Large intestine (tissue), 3 donors: Measurements from ENCODE around the gene MCC. TPM values are rescaled to one million over a fixed set of nuclear protein-coding genes. Genes with fewer than 3 reads are reported as not detected.
"Not testable (repeated sequence)": the region's sequence is repeated elsewhere in the genome, so short reads cannot be mapped to it uniquely, and the experiment has no call there.

Experiments
- DNase-seq, 2 donors: peaks; one replicate each; pipeline versions ENCODE4 v3.0.0 to v3.0.0-alpha.2; 2013
- H3K27ac ChIP-seq: one replicate; pipeline ENCODE4 v1.5.1; 2013; ENCODE audit warnings: low read length
- H3K27me3 ChIP-seq: 2 replicates; pipeline ENCODE4 v1.6.1; 2013; ENCODE audit warnings: low read length; ENCODE audit not compliant: control insufficient read depth, insufficient read depth
- H3K36me3 ChIP-seq: 2 replicates; pipeline ENCODE4 v1.6.1; 2013; ENCODE audit warnings: low read length; ENCODE audit not compliant: control insufficient read depth, insufficient read depth
- H3K4me1 ChIP-seq: one replicate; pipeline ENCODE4 v1.6.1; 2013; ENCODE audit warnings: low read length; ENCODE audit not compliant: control insufficient read depth, insufficient read depth
- H3K4me3 ChIP-seq: one replicate; pipeline ENCODE4 v1.5.1; 2013; ENCODE audit warnings: low read length
- H3K9me3 ChIP-seq: one replicate; pipeline ENCODE4 v1.6.1; 2013; ENCODE audit warnings: mild to moderate bottlenecking, low read depth, low read length, moderate library complexity; ENCODE audit not compliant: control insufficient read depth
- WGBS: methylation state at CpG from one replicate; pipeline ENCODE4 v1.1.5; 2013; ENCODE audit warnings: low lambda C conversion rate; ENCODE audit not compliant: insufficient coverage; 5-methylcytosine and 5-hydroxymethylcytosine counted together
- polyA plus RNA-seq: library from polyadenylated mRNA; unstranded; fragments of 120-200 nt; gene quantifications from one replicate; pipeline ENCODE4 v1.2.1, GENCODE V29; 2013

Gene MCC
- polyA plus RNA-seq, 1 donor, result 5.2 TPM

DNA sequence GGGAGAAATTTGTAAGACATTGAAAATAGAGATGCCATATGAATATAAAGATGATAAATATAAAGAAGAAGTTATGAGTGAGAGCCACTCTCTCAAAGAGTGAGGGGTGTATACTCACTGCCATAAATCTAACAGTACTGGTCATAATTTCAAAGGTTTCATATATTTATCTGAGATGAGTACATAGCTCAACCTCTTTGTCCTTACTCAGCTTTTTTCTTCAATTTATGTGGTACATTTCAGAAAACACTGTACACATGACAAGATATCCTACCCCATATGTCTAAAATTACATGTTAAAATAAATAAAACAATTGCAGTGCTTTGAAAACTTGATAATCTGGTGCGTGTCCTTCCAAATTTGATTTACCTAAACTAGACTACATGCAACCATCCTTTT lies 5.2 kb upstream of the MCC start:
- H3K36me3 ChIP-seq, result no peaks in the 10 kb centered on the region
- no peak for DNase-seq
- H3K27ac ChIP-seq, result no peak overlapping the region
- no peak overlapping the region for H3K4me3 ChIP-seq
- H3K9me3 ChIP-seq, result no peaks in the 10 kb centered on the region
- 100% methylated on average over 1 of the region's 1 CpG for WGBS
- H3K27me3 ChIP-seq, result peaks cover 21% of the 10 kb centered on the region
- H3K4me1 ChIP-seq, result peaks cover 4% of the 10 kb centered on the region

DNA sequence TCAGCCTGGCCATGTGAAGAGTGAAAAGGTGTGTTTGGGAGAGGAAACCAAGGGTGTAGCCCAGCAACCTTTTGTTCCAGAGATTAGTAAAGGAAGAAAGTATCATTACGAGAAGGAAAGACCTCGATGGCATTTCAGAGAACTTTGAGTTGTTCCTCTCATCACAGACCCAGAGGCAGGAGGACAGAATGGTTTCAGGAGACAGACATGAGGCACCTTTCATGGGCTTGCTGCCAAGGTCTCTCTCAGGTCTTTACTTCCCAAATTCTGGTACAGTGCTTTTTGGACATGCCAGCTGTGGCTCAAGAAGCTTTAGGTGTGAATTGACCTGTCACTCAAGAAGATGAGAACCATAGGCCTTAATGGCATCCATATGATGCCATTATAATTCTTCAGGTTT lies 2.8 kb upstream of the MCC start:
- no peak for DNase-seq
- Histone ChIP-seq H3K27ac (no peak overlapping the region), H3K9me3 (peaks cover 5% of the 10 kb centered on the region), H3K4me3 (no peak overlapping the region), H3K27me3 (peaks cover 38% of the 10 kb centered on the region), H3K36me3 (no peaks in the 10 kb centered on the region), H3K4me1 (peaks cover 12% of the 10 kb centered on the region)
- no CpG with 5 or more reads among the region's 2 CpGs for WGBS

GRCh38 chr5:113490317-113490716 lies 2.1 kb upstream of the MCC start:
- peaks cover 12% of the 10 kb centered on the region for H3K4me1 ChIP-seq
- no peaks in the 10 kb centered on the region for H3K36me3 ChIP-seq
- H3K9me3 ChIP-seq, result peaks cover 5% of the 10 kb centered on the region
- H3K27ac ChIP-seq, result no peak overlapping the region
- no peak overlapping the region for H3K4me3 ChIP-seq
- H3K27me3 ChIP-seq, result peaks cover 43% of the 10 kb centered on the region
- 100% methylated on average over 3 of the region's 3 CpGs for WGBS
- no peak for DNase-seq

DNA sequence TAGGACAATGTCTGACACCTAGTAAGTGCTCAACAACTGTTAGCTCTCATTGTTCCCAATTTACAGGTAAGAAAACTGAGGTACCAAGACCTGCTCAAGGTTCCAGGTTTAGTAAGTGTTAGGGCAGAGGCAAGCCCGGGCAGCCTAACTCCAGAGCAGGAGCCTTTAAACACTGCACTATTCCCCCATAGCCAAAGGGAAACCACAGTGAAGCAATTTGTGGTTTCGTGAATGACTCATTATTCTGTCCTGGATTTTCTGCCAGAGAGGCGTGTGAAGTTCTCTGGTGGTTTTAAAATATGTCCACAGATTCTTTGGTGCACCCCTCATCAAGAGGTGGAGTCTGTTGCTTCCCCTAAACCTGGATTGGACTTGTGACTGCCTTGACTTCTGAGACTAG lies 1.0 kb upstream of the MCC start:
- Histone ChIP-seq H3K9me3 (peaks cover 5% of the 10 kb centered on the region), H3K27ac (no peak overlapping the region), H3K36me3 (no peaks in the 10 kb centered on the region), H3K4me1 (peaks cover 12% of the 10 kb centered on the region), H3K27me3 (peaks cover 48% of the 10 kb centered on the region), H3K4me3 (no peak overlapping the region)
- WGBS, result no CpG with 5 or more reads among the region's 3 CpGs
- DNase-seq, result no peak

GRCh38 chr5:113488645-113489184 lies 462 bp upstream of the MCC start:
- H3K4me3 ChIP-seq, result peak overlapping the region; percentile 56
- no peaks in the 10 kb centered on the region for H3K36me3 ChIP-seq
- peaks cover 48% of the 10 kb centered on the region for H3K27me3 ChIP-seq
- H3K9me3 ChIP-seq, result peaks cover 5% of the 10 kb centered on the region
- WGBS, result no CpG with 5 or more reads among the region's 20 CpGs
- no peak for DNase-seq
- H3K27ac ChIP-seq, result no peak overlapping the region
- H3K4me1 ChIP-seq, result peaks cover 12% of the 10 kb centered on the region

DNA sequence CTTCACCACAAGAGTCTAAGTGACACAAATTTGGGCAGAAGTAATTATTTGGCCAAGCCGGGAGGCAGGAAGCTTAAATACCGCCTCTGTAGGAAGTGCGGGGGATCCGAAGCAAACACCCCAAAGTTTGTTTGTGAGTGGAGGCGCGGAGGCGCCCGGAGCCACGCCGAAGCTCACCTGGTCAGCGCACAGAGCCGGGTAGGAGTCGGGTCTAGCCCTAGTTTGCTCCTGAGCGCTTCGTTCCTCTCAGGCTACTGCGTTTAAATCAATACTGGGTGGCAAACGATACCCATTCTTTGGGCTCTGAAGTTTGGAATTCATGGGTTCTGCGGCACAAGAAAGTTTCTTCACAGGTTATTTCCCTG lies 855 bp downstream of the MCC start:
- H3K36me3 ChIP-seq, result no peaks in the 10 kb centered on the region
- H3K4me1 ChIP-seq, result peaks cover 12% of the 10 kb centered on the region
- peak in 1 of 2 donors; percentile 9 for DNase-seq
- peak overlapping the region; percentile 60 for H3K4me3 ChIP-seq
- H3K27ac ChIP-seq, result no peak overlapping the region
- peaks cover 48% of the 10 kb centered on the region for H3K27me3 ChIP-seq
- H3K9me3 ChIP-seq, result peaks cover 5% of the 10 kb centered on the region
- no CpG with 5 or more reads among the region's 18 CpGs for WGBS

- H3K4me1 ChIP-seq, result no peaks in the 10 kb centered on the region
- H3K27me3 ChIP-seq, result peaks cover 4% of the 10 kb centered on the region
- H3K4me3 ChIP-seq, result no peak overlapping the region
- no peaks in the 10 kb centered on the region for H3K9me3 ChIP-seq
- no peaks in the 10 kb centered on the region for H3K36me3 ChIP-seq
- no peak for DNase-seq
- H3K27ac ChIP-seq, result no peak overlapping the region
- 90% methylated on average over 2 of the region's 5 CpGs for WGBS
These were observed 8.0 kb downstream of the MCC start for GRCh38 chr5:113480243-113480642.

- H3K27ac ChIP-seq, result no peak overlapping the region
- no CpG with 5 or more reads among the region's 3 CpGs for WGBS
These were observed 9.6 kb downstream of the MCC start for GRCh38 chr5:113478691-113479090.

GRCh38 chr5:113474100-113474728 lies 14.0 kb downstream of the MCC start:
- H3K27me3 ChIP-seq, result no peaks in the 10 kb centered on the region
- 22% methylated on average over 3 of the region's 5 CpGs for WGBS
- H3K4me3 ChIP-seq, result no peak overlapping the region
- H3K36me3 ChIP-seq, result no peaks in the 10 kb centered on the region
- no peak for DNase-seq
- no peaks in the 10 kb centered on the region for H3K4me1 ChIP-seq
- H3K9me3 ChIP-seq, result no peaks in the 10 kb centered on the region
- H3K27ac ChIP-seq, result no peak overlapping the region

More at GRCh38 chr5:113478691-113479090, 9.6 kb downstream of the MCC start:
- no peak for DNase-seq
- H3K27me3 ChIP-seq, result no peaks in the 10 kb centered on the region
- no peaks in the 10 kb centered on the region for H3K4me1 ChIP-seq
- no peaks in the 10 kb centered on the region for H3K9me3 ChIP-seq
- no peak overlapping the region for H3K4me3 ChIP-seq
- no peaks in the 10 kb centered on the region for H3K36me3 ChIP-seq

DNA sequence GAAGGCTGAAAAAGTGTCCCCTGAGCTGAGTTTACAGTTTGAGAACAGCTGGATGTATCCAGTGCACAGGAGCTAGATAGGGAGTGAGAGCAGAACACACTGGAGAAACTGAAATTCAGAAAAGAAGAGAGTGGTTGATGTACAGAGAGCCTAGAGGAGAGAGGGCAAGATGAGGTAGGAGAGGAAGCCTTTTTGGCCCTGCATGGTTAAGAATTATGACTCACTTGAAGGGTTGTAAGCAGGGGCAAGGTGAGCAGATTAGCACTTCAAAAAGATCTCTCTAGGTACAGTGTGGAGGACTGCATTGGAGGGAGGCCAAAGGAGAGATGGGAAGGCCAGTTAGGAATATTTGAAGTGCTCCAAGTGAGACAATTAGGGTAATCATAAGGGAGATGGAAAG lies 25.2 kb downstream of the MCC start:
- no peaks in the 10 kb centered on the region for H3K9me3 ChIP-seq
- H3K27me3 ChIP-seq, result no peaks in the 10 kb centered on the region

DNA sequence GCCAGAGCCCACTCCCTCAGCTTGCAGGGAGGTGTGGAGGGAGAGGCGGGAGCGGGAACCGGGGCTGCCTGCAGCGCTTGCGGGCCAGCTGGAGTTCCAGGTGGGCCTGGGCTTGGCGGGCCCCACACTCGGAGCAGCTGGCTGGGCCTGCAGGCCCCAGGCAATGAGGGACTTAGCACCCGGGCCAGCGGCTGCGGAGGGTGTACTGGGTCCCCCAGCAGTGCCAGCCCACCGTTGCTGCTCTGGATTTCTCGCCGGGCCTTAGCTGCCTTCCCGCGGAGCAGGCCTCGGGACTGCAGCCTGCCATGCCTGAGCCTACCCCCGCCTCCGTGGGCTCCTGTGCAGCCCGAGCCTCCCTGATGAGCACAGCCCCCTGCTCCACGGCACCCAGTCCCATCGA lies 31.1 kb downstream of the MCC start:
- not testable (repeated sequence) for H3K27ac ChIP-seq, H3K4me1 ChIP-seq, H3K4me3 ChIP-seq, H3K27me3 ChIP-seq, DNase-seq, H3K36me3 ChIP-seq, H3K9me3 ChIP-seq
- WGBS, result no CpG with 5 or more reads among the region's 21 CpGs

More for the DNA sequence above, 25.2 kb downstream of the MCC start:
- Histone ChIP-seq H3K36me3 (no peaks in the 10 kb centered on the region), H3K27ac (no peak overlapping the region), H3K4me3 (no peak overlapping the region), H3K4me1 (no peaks in the 10 kb centered on the region)
- no peak for DNase-seq
